ENCODE measurements around the gene CD80.

DNA sequence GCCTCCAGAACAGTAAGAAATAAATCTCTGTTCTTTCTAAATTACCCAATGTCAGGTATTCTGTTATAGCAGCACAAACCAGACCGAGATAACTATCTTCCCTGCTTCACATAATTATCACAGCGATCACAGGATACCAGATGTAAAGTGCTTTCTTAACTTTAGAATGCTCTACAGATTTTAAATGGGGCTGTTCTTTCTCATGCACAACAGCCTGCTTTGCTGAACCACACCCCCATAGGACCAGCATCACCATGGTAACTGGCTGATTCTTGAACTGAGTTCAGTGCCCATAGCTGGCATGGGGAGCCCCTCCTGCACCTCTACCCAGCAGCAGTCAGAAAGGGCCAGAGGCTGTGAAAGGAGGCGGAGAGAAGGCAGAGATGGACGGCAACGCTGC lies 7.8 kb downstream of the CD80 start:
- TF ChIP-seq POLR2A (IDR thresholded peaks at IDR 0.05; ENCODE audit: low read depth, low read length) (no peak), POLR2AphosphoS5 (IDR thresholded peaks at IDR 0.05; ENCODE audit: low read depth, low read length) (no peak; the same call in 1 of the 2 replicates), TAF1 (IDR thresholded peaks at IDR 0.05; ENCODE audit: low read depth, low read length) (no peak), POU2F2 (IDR thresholded peaks at IDR 0.05; ENCODE audit: low read depth, low read length) (no peak), SPI1 (IDR thresholded peaks at IDR 0.05; ENCODE audit: low read depth, low read length) (no peak)
